ENCODE measurements around the gene TMCO4. TPM values are rescaled to one million over a fixed set of nuclear protein-coding genes. Genes with fewer than 3 reads are reported as not detected.

Gene TMCO4
- total RNA-seq, 1 donor from 2014 or later: 4.1 TPM

DNA sequence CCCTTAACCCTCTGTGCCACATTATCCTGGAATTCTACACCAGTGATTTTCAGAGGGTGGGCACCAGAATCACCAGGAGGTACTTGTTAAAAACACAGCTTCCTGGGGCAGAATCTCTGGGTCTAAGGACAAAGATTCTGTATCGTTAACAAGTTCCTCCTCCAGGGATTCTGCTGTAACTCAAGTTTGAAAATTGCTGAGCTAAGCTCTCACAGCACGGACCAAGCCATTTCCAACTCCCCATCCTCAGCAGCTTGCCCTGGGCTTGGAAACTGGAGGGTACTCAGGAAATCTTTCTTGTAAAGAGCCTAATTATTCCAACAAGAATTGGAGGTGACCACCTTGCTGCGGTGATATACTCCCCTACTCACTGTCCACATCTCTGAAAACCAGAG is 48.8 kb downstream of the TMCO4 start:
- TF ChIP-seq, protein P1, sequence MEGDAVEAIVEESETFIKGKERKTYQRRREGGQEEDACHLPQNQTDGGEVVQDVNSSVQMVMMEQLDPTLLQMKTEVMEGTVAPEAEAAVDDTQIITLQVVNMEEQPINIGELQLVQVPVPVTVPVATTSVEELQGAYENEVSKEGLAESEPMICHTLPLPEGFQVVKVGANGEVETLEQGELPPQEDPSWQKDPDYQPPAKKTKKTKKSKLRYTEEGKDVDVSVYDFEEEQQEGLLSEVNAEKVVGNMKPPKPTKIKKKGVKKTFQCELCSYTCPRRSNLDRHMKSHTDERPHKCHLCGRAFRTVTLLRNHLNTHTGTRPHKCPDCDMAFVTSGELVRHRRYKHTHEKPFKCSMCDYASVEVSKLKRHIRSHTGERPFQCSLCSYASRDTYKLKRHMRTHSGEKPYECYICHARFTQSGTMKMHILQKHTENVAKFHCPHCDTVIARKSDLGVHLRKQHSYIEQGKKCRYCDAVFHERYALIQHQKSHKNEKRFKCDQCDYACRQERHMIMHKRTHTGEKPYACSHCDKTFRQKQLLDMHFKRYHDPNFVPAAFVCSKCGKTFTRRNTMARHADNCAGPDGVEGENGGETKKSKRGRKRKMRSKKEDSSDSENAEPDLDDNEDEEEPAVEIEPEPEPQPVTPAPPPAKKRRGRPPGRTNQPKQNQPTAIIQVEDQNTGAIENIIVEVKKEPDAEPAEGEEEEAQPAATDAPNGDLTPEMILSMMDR (IDR thresholded peaks at IDR 0.05; ENCODE audit: unreplicated experiment): no peak
- H3K9me3 Mint-ChIP-seq (ENCODE audit: unreplicated experiment): no peaks in the 10 kb centered on the region
- DNase-seq (ENCODE audit: low spot score): no peak
- no peak overlapping the region for H3K4me3 Mint-ChIP-seq (ENCODE audit: unreplicated experiment)
- H3K27ac Mint-ChIP-seq (ENCODE audit: unreplicated experiment): no peak overlapping the region
- H3K36me3 Mint-ChIP-seq (ENCODE audit: low read depth, unreplicated experiment): no peaks in the 10 kb centered on the region
- no peaks in the 10 kb centered on the region for H3K4me1 Mint-ChIP-seq (ENCODE audit: unreplicated experiment)
- H3K27me3 Mint-ChIP-seq (ENCODE audit: unreplicated experiment): peaks cover 2% of the 10 kb centered on the region

- no peaks in the 10 kb centered on the region for H3K9me3 Mint-ChIP-seq (ENCODE audit: unreplicated experiment)
- no peak overlapping the region for H3K27ac Mint-ChIP-seq (ENCODE audit: unreplicated experiment)
- H3K4me3 Mint-ChIP-seq (ENCODE audit: unreplicated experiment): no peak overlapping the region
- DNase-seq (ENCODE audit: low spot score): no peak
- no peaks in the 10 kb centered on the region for H3K36me3 Mint-ChIP-seq (ENCODE audit: low read depth, unreplicated experiment)
- TF ChIP-seq, protein P1 (IDR thresholded peaks at IDR 0.05; ENCODE audit: unreplicated experiment): no peak
- H3K4me1 Mint-ChIP-seq (ENCODE audit: unreplicated experiment): no peaks in the 10 kb centered on the region
- H3K27me3 Mint-ChIP-seq (ENCODE audit: unreplicated experiment): peaks cover 2% of the 10 kb centered on the region
These were observed 49.4 kb downstream of the TMCO4 start for GRCh38 chr1:19750101-19750881.

- Mint-ChIP-seq H3K4me3 (ENCODE audit: unreplicated experiment) (no peak overlapping the region), H3K27ac (ENCODE audit: unreplicated experiment) (no peak overlapping the region), H3K27me3 (ENCODE audit: unreplicated experiment) (peaks cover 2% of the 10 kb centered on the region), H3K9me3 (ENCODE audit: unreplicated experiment) (no peaks in the 10 kb centered on the region), H3K4me1 (ENCODE audit: unreplicated experiment) (no peaks in the 10 kb centered on the region), H3K36me3 (ENCODE audit: low read depth, unreplicated experiment) (no peaks in the 10 kb centered on the region)
- DNase-seq (ENCODE audit: low spot score): no peak
- TF ChIP-seq, protein P1 (IDR thresholded peaks at IDR 0.05; ENCODE audit: unreplicated experiment): no peak
These were observed 50.0 kb downstream of the TMCO4 start for GRCh38 chr1:19749685-19750084.

- H3K27me3 Mint-ChIP-seq (ENCODE audit: unreplicated experiment): peaks cover 2% of the 10 kb centered on the region
- DNase-seq (ENCODE audit: low spot score): no peak
- H3K9me3 Mint-ChIP-seq (ENCODE audit: unreplicated experiment): no peaks in the 10 kb centered on the region
- TF ChIP-seq, protein P1 (IDR thresholded peaks at IDR 0.05; ENCODE audit: unreplicated experiment): no peak
- H3K36me3 Mint-ChIP-seq (ENCODE audit: low read depth, unreplicated experiment): no peaks in the 10 kb centered on the region
- H3K4me3 Mint-ChIP-seq (ENCODE audit: unreplicated experiment): no peak overlapping the region
- no peak overlapping the region for H3K27ac Mint-ChIP-seq (ENCODE audit: unreplicated experiment)
- no peaks in the 10 kb centered on the region for H3K4me1 Mint-ChIP-seq (ENCODE audit: unreplicated experiment)
These were observed 52.0 kb downstream of the TMCO4 start for GRCh38 chr1:19747761-19748160.

GRCh38 chr1:19744886-19745285 is 54.8 kb downstream of the TMCO4 start:
- no peaks in the 10 kb centered on the region for H3K9me3 Mint-ChIP-seq (ENCODE audit: unreplicated experiment)
- H3K27me3 Mint-ChIP-seq (ENCODE audit: unreplicated experiment): no peaks in the 10 kb centered on the region
- no peak for DNase-seq (ENCODE audit: low spot score)
- TF ChIP-seq, protein P1 (IDR thresholded peaks at IDR 0.05; ENCODE audit: unreplicated experiment): no peak
- H3K36me3 Mint-ChIP-seq (ENCODE audit: low read depth, unreplicated experiment): no peaks in the 10 kb centered on the region
- no peaks in the 10 kb centered on the region for H3K4me1 Mint-ChIP-seq (ENCODE audit: unreplicated experiment)
- H3K27ac Mint-ChIP-seq (ENCODE audit: unreplicated experiment): no peak overlapping the region
- no peak overlapping the region for H3K4me3 Mint-ChIP-seq (ENCODE audit: unreplicated experiment)

Data from endothelial cell (in vitro differentiated cells).